Right ventricle myocardium inferior (tissue), 1 donor: ENCODE measurements around the gene USP32. TPM values are rescaled to one million over a fixed set of nuclear protein-coding genes. Genes with fewer than 3 reads are reported as not detected.
A peak's percentile ranks its signal among the peaks of the same experiment; 100 is the strongest.
"Not testable (repeated sequence)": the region's sequence is repeated elsewhere in the genome, so short reads cannot be mapped to it uniquely, and the experiment has no call there.

Experiments used
- ATAC-seq: fragments of 200-7000 bp; cut with Tn5 transposase; one replicate; pipeline ENCODE4 v1.9.1; 2020; ENCODE audit warnings: mild to moderate bottlenecking, moderate library complexity
- DNase-seq: peaks from one replicate; pipeline ENCODE4 v3.0.0; 2021; ENCODE audit errors: missing footprints
- intact Hi-C: fragments of 100-400 bp; cut with DNase I; formaldehyde crosslinking; loops from one replicate; pipeline ENCODE4 v1.11.0; 2022
- long read RNA-seq: library from polyadenylated mRNA; unstranded; transcript quantifications from one replicate; pipeline ENCODE4 v2.0.0, GENCODE V29; 2021
- total RNA-seq: library from RNA; stranded (reverse); fragmentation: NEBNext Ultra II Directional; extraction: Animal tissue kit (Norgen Biotek cat#: 25700); gene quantifications from one replicate; pipeline ENCODE4 v1.2.1, GENCODE V29; 2021
- donor health status: DM: no; HTN: yes; CAD: no; lungs with severe emphysema.

USP32 gene, protein sequence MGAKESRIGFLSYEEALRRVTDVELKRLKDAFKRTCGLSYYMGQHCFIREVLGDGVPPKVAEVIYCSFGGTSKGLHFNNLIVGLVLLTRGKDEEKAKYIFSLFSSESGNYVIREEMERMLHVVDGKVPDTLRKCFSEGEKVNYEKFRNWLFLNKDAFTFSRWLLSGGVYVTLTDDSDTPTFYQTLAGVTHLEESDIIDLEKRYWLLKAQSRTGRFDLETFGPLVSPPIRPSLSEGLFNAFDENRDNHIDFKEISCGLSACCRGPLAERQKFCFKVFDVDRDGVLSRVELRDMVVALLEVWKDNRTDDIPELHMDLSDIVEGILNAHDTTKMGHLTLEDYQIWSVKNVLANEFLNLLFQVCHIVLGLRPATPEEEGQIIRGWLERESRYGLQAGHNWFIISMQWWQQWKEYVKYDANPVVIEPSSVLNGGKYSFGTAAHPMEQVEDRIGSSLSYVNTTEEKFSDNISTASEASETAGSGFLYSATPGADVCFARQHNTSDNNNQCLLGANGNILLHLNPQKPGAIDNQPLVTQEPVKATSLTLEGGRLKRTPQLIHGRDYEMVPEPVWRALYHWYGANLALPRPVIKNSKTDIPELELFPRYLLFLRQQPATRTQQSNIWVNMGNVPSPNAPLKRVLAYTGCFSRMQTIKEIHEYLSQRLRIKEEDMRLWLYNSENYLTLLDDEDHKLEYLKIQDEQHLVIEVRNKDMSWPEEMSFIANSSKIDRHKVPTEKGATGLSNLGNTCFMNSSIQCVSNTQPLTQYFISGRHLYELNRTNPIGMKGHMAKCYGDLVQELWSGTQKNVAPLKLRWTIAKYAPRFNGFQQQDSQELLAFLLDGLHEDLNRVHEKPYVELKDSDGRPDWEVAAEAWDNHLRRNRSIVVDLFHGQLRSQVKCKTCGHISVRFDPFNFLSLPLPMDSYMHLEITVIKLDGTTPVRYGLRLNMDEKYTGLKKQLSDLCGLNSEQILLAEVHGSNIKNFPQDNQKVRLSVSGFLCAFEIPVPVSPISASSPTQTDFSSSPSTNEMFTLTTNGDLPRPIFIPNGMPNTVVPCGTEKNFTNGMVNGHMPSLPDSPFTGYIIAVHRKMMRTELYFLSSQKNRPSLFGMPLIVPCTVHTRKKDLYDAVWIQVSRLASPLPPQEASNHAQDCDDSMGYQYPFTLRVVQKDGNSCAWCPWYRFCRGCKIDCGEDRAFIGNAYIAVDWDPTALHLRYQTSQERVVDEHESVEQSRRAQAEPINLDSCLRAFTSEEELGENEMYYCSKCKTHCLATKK (N-terminal part only)
- 32.2 TPM for total RNA-seq
- long read RNA-seq, full-length matches to known transcripts: 3 of 8 reads
- long read RNA-seq, partial matches to known transcripts: 4 of 8 reads
- long read RNA-seq, other reads (novel, unspliced or antisense): 1 of 8 reads

- peak; percentile 99 for DNase-seq
- ATAC-seq: peak; percentile 98
- intact Hi-C loops: loop anchor here (5.0 kb wide), 1 partner anchor 255 kb away; no protein-coding TSS in a partner anchor
These were observed at the start of gene USP32 for GRCh38 chr17:60392042-60392844. Gene USP32 (minus strand): TSS chr17:60392133. CDS start chr17:60391939, 194 bp downstream.

DNA sequence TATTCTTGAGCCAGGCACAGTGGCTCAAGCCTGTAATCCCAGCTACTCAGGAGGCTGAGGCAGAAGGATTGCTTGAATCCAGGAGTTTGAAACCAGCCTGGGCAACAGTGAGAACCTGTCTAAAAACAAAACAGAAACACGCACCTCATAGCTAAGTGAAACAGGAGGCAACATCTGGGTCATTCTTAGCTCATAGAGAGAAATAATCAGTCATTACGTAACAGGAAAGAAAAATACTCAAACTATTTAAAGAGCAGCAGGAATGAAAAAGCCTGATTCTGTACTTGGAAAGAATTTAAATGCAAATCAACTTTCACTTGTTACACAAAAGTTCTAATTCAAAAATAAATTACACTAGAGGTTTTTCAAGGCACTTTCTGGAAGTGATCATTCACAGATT, 47.6 kb upstream of the USP32 start:
- no peak for DNase-seq
- ATAC-seq: no peak
- intact Hi-C loops: loop anchor here (5.0 kb wide), 1 partner anchor 402 kb away; no protein-coding TSS in a partner anchor

GRCh38 chr17:60436676-60437075, 44.7 kb upstream of the USP32 start:
- intact Hi-C loops: loop anchor here (2.0 to 5.0 kb wide), 2 partner anchors 294 to 399 kb away; no protein-coding TSS in a partner anchor
- DNase-seq (no peak), ATAC-seq (no peak)

DNA sequence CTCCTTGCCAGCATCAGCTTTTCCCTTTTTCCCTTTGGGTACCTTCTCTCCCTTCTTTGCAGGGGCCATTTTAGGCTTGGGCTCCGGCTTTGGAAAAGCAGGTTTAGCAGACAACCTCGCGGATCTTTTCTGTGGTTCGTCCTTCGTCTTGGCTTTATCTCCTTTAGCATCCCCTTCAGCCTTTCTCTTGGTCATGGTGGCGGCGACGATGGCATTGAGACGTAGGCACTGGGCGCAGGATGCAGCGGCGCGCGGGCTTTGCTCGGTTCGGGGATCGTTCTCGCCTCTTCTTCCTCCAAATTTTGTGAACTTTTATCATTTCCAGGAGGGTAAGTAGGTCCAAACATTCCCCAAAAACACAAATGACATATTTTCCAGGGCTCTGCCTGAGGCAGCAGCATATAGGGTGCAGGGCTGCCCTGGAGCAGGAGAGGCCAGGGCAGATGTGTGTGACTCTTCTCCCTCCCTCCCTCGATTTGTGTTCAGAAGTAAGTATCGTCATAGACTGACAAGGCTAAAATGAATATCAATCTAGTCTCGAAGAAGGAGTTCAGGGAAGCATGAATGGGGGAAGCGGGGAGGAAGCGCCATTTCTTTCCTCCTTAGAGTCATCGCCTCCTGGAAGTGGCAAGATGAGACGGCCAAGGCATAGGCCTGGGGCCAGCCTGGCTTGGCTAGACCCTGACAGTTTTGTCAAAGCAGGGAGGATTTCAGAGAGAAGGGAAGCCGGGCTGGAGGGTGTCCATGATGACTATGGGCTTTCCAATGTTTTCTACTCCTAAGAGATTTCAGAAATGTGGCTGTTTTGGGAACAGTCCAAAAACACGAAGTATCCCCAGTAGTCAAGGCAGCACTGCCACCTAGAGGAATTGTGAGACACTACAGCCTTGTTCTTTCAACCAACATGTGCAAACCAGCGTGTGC, 43.6 kb upstream of the USP32 start:
- ATAC-seq: peak; percentile 96
- intact Hi-C loops: loop anchor here (2.0 to 5.0 kb wide), 2 partner anchors 293 to 398 kb away; no protein-coding TSS in a partner anchor

GRCh38 chr17:60433021-60433997, 41.4 kb upstream of the USP32 start:
- intact Hi-C loops, DNase-seq, ATAC-seq: not testable (repeated sequence)

More for the DNA sequence above, 43.6 kb upstream of the USP32 start:
- DNase-seq: no peak

GRCh38 chr17:60430561-60430960, 38.6 kb upstream of the USP32 start:
- ATAC-seq, intact Hi-C loops, DNase-seq: not testable (repeated sequence)

GRCh38 chr17:60428491-60428890, 36.6 kb upstream of the USP32 start:
- intact Hi-C loops: loop anchor here (10.0 kb wide), 1 partner anchor 204 kb away; no protein-coding TSS in a partner anchor
- not testable (repeated sequence) for DNase-seq, ATAC-seq

DNA sequence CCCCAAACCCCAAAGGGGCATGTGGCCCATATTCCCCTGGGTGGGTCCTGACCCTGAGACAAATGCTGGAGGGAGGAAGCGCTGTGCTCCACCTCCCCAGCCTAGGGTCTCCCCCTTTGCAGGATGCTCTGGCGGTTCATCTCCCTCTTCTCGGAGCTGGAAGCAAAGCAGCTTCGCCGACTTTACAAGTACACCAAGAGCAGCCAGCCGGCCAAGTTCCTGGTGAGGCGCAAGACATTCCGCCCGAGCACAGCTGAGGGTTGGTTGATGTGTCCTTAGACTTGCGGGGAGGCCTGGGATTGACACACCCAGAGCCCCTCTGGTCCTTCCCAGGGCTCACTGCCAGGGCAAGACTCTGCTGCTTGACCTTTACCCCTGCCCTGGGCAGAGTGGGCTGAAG, 34.7 kb upstream of the USP32 start:
- ATAC-seq (no peak), DNase-seq (no peak)
- intact Hi-C loops: loop anchor here (10.0 kb wide), 1 partner anchor 202 kb away; no protein-coding TSS in a partner anchor

GRCh38 chr17:60425626-60426025, 33.7 kb upstream of the USP32 start:
- intact Hi-C loops: loop anchor here (10.0 kb wide), 1 partner anchor 201 kb away; no protein-coding TSS in a partner anchor
- ATAC-seq: no peak
- no peak for DNase-seq

- intact Hi-C loops: loop anchor here (10.0 kb wide), 1 partner anchor 199 kb away; no protein-coding TSS in a partner anchor
- DNase-seq (no peak), ATAC-seq (no peak)
These were observed 31.9 kb upstream of the USP32 start for GRCh38 chr17:60423865-60424264.

GRCh38 chr17:60422162-60422665, 30.3 kb upstream of the USP32 start, which contains the start of gene CHCT1:
Gene CHCT1 (plus strand): TSS chr17:60422489. CDS start chr17:60422593, 104 bp downstream.
- intact Hi-C loops: loop anchor here (10.0 kb wide), 1 partner anchor 197 kb away; no protein-coding TSS in a partner anchor
- DNase-seq (no peak), ATAC-seq (peak; percentile 6)

GRCh38 chr17:60421273-60422161, 29.6 kb upstream of the USP32 start:
- ATAC-seq (peak; percentile 94), DNase-seq (peak; percentile 87)
- intact Hi-C loops: loop anchor here (10.0 kb wide), 1 partner anchor 197 kb away; no protein-coding TSS in a partner anchor

GRCh38 chr17:60419875-60420274, 27.9 kb upstream of the USP32 start:
- not testable (repeated sequence) for DNase-seq, ATAC-seq
- intact Hi-C loops: loop anchor here (10.0 kb wide), 1 partner anchor 195 kb away; no protein-coding TSS in a partner anchor
